Body of pancreas (tissue), 4 donors: Measurements from ENCODE around the gene TARM1. TPM values are rescaled to one million over a fixed set of nuclear protein-coding genes. Genes with fewer than 3 reads are reported as not detected.

Experiments used
- ATAC-seq: fragments of 150-250 bp; one replicate; pipeline ENCODE4 v1.9.1; 2016
- DNase-seq, 4 donors: peaks; one replicate each; pipeline ENCODE4 v3.0.0-alpha.2; 2019
- H3K27ac ChIP-seq, 4 donors: fragments of 200-600 bp; sonication (generic); 1 replicate in 3 of 4; 2 replicates in 1 of 4; pipeline versions ENCODE4 v1.5.1 to v1.6.1; 2016 to 2019; ENCODE audit warnings: mild to moderate bottlenecking in 1 of 4, mixed read lengths in 1 of 4, moderate library complexity in 1 of 4
- H3K27me3 ChIP-seq, 2 donors: fragments of 200-600 bp; sonication (generic); one replicate each; pipeline ENCODE4 v1.6.0; 2016; ENCODE audit warnings: mild to moderate bottlenecking in 1 of 2
- H3K36me3 ChIP-seq, 2 donors: fragments of 200-600 bp; sonication (generic); replicated peaks in 1 of 2; 2 replicates each; pipeline ENCODE4 v1.5.1; 2016; ENCODE audit warnings: low read depth in 2 of 2; ENCODE audit not compliant: insufficient read depth in 1 of 2
- H3K4me1 ChIP-seq: fragments of 200-600 bp; sonication (generic); one replicate; pipeline ENCODE4 v1.6.0; 2016
- H3K4me3 ChIP-seq, 2 donors: fragments of 200-600 bp; sonication (generic); 1 replicate in 1 of 2; 2 replicates in 1 of 2; pipeline ENCODE4 v1.5.1; 2016 to 2019
- H3K9me3 ChIP-seq, 3 donors: fragments of 200-600 bp; sonication (generic); 1 replicate in 2 of 3; 2 replicates in 1 of 3; pipeline ENCODE4 v1.5.1; 2016
- POLR2A ChIP-seq, 3 donors: fragments of 450-650 bp; IDR thresholded peaks; one replicate each; pipeline ENCODE4 v1.6.1; 2016; ENCODE audit warnings: antibody characterized with exemption in 3 of 3, mild to moderate bottlenecking in 2 of 3
- WGBS, 2 donors: methylation state at CpG; one replicate each; pipeline ENCODE4 v1.1.5; 2017; 5-methylcytosine and 5-hydroxymethylcytosine counted together
- intact Hi-C: fragments of 100-400 bp; cut with DNase I; formaldehyde crosslinking; loops from one replicate; pipeline ENCODE4 v1.15.1; 2023
- total RNA-seq, 2 donors: library from RNA; depleted of rRNA; stranded (reverse); fragments of >200 nt; gene quantifications; one replicate each; pipeline ENCODE4 v1.1.0, GENCODE V29; 2016
- TF ChIP-seq, protein P1 (sequence below), 7 experiments: fragments of 450-650 bp in 4 of 7; fragments of 200-600 bp in 3 of 7; sonication (generic) in 3 of 7; IDR thresholded peaks; one replicate each; pipeline ENCODE4 v1.5.1; 2016 to 2019; ENCODE audit warnings: antibody characterized with exemption in 7 of 7

Gene TARM1
- total RNA-seq, result not detected

DNA sequence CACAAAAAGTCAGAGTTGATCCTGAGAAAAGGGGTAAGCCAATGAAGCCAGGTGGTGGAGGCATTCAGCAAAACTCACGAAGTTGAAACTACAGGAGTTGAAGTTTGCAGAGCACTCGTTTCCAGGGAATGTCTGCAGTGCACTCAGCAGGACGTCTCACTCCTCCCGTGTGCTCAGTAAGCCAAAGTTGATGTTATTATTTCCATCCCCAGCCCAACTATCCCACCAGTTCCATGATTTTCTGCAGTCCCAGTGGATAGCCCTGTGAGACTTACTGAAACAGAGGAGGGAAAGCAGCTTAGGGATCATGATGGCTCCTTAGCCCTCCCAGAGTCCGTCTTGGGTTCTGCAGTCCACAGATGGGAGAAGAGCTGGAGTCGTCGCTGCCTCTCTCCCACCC lies at the start of gene TARM1:
TARM1 (minus strand) TSS at position 334 of the 400 bp plus-strand sequence; CDS start at position 309, 25 bp downstream.
- intact Hi-C loops, result no loop called here
- 56 to 63% methylated on average over 7 of the region's 7 CpGs for WGBS, 2 donors

DNA sequence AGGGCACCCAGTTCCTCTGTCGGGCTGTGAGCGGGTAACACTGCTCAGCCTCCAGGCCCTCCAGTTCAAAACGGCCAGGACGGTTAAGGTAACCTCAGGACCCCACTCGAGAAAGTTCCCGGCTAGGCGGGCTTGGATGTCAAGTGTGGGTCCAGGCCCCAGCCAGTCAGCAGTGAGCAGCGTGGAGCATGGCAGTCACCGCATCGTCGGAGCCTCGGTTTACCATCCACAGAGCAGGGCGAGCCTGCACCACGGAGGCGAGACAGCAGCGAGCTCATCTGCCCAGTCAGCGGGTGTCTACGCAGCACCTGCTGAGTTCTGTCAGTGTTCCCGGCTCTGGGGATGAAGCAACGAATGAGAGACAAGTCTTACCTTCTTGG lies 48.4 kb upstream of the TARM1 start:
- WGBS, 2 donors, result 91% methylated on average over 20 of the region's 20 CpGs; no CpG with 5 or more reads in 1 of the 2 donors
- no peak for DNase-seq
- no peaks in the 10 kb centered on the region for H3K9me3 ChIP-seq
- H3K27me3 ChIP-seq, result no peaks in the 10 kb centered on the region
- H3K4me3 ChIP-seq, result no peak overlapping the region
- H3K36me3 ChIP-seq, result peaks cover 8 to 36% of the 10 kb centered on the region in 2 donors
- no peak for ATAC-seq
- H3K27ac ChIP-seq, result no peak overlapping the region
- intact Hi-C loops, result no loop called here
- H3K4me1 ChIP-seq, result no peaks in the 10 kb centered on the region
- TF ChIP-seq, protein P1, sequence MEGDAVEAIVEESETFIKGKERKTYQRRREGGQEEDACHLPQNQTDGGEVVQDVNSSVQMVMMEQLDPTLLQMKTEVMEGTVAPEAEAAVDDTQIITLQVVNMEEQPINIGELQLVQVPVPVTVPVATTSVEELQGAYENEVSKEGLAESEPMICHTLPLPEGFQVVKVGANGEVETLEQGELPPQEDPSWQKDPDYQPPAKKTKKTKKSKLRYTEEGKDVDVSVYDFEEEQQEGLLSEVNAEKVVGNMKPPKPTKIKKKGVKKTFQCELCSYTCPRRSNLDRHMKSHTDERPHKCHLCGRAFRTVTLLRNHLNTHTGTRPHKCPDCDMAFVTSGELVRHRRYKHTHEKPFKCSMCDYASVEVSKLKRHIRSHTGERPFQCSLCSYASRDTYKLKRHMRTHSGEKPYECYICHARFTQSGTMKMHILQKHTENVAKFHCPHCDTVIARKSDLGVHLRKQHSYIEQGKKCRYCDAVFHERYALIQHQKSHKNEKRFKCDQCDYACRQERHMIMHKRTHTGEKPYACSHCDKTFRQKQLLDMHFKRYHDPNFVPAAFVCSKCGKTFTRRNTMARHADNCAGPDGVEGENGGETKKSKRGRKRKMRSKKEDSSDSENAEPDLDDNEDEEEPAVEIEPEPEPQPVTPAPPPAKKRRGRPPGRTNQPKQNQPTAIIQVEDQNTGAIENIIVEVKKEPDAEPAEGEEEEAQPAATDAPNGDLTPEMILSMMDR (IDR thresholded peaks at IDR 0.05), result no peak
- TF ChIP-seq POLR2A (IDR thresholded peaks at IDR 0.05), result no peak

More for the DNA sequence above, at the start of gene TARM1:
- TF ChIP-seq, protein P1 (IDR thresholded peaks at IDR 0.05), result no peak
- TF ChIP-seq POLR2A (IDR thresholded peaks at IDR 0.05), result no peak
- Histone ChIP-seq H3K27me3 (no peaks in the 10 kb centered on the region), H3K27ac (no peak within 1 kb of the TSS), H3K4me1 (no peaks in the 10 kb centered on the region), H3K4me3 (no peak within 1 kb of the TSS), H3K9me3 (peaks cover 0 to 6% (median 0%) of the 10 kb centered on the region in 3 donors), H3K36me3 (no peaks in the 10 kb centered on the region)
- no peak for ATAC-seq
- no peak for DNase-seq

DNA sequence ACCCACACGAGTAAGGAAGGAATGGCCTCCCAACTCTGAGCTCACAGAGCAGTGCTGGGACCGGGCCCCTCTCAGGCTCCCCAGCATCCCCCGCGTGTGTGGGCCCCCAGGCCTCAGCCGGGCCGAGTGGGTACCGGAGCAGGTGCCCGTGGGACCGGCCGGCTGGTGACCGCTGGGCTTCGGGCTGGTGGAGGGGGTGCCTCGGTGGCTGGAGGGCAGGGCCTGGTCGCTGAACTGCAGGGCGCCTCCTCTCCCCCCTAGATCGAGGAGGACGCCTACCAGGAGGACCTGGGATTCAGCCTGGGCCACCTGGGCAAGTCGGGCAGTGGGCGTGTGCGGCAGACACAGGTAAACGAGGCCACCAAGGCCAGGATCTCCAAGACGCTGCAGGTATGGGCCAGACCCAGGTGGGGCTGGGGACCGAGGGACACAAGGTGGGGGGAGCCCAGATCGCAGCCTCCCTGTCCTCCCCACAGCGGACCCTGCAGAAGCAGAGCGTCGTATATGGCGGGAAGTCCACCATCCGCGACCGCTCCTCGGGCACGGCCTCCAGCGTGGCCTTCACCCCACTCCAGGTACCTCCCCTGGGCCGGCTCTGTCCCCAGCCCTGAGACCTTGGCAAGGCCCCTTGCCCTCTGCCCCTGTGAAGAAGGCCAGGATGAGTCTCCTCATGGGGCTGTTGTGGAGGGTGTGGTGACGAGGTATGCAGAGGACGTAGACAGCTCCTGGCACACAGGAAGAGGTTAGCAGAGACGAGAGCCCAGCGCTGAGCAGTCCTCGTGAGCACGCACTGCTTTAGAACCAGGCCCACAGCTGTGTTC lies 47.8 kb upstream of the TARM1 start:
- H3K4me1 ChIP-seq, result no peaks in the 10 kb centered on the region
- H3K27ac ChIP-seq, result no peak overlapping the region
- TF ChIP-seq POLR2A (IDR thresholded peaks at IDR 0.05), result no peak
- TF ChIP-seq, protein P1 (IDR thresholded peaks at IDR 0.05), result no peak
- 96 to 97% methylated on average over 11 to 40 of the region's 41 CpGs for WGBS, 2 donors
- peaks cover 10 to 40% of the 10 kb centered on the region in 2 donors for H3K36me3 ChIP-seq
- H3K4me3 ChIP-seq, result no peak overlapping the region
- intact Hi-C loops, result no loop called here
- ATAC-seq, result no peak
- H3K9me3 ChIP-seq, result no peaks in the 10 kb centered on the region
- DNase-seq, result no peak
- H3K27me3 ChIP-seq, result no peaks in the 10 kb centered on the region

DNA sequence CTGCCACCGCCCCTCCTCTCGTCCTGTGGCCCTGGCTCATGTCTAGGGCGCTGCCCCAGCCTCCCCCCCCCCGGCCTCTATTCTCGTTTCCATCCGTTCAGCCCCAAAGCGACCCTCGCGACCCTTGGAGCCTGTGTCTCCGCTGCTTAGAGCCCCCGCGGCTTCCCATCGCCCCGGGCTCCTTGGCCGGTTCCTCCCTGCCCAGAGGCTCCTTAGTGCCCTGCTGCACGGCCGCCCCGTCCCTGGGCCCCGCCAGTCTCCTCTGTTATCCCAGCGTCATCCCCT lies 47.2 kb upstream of the TARM1 start:
- H3K36me3 ChIP-seq, result peaks cover 10 to 43% of the 10 kb centered on the region in 2 donors
- no peak overlapping the region for H3K27ac ChIP-seq
- ATAC-seq (no peak), DNase-seq (no peak)
- H3K9me3 ChIP-seq, result no peaks in the 10 kb centered on the region
- no peak overlapping the region for H3K4me3 ChIP-seq
- intact Hi-C loops, result no loop called here
- no peaks in the 10 kb centered on the region for H3K4me1 ChIP-seq
- 88 to 95% methylated on average over 18 to 20 of the region's 20 CpGs for WGBS, 2 donors
- no peak for TF ChIP-seq POLR2A (IDR thresholded peaks at IDR 0.05)
- TF ChIP-seq, protein P1 (IDR thresholded peaks at IDR 0.05), result no peak
- H3K27me3 ChIP-seq, result no peaks in the 10 kb centered on the region
